Caki2 (cell line): ENCODE data around the gene PPP1R9A. TPM values are rescaled to one million over a fixed set of nuclear protein-coding genes. Genes with fewer than 3 reads are reported as not detected.
A peak's percentile ranks its signal among the peaks of the same experiment; 100 is the strongest.

Source experiments
- DNase-seq: peaks from one replicate; pipeline ENCODE4 v3.0.0-alpha.2; 2015; ENCODE audit warnings: low read depth
- in situ Hi-C: cut with HindIII; loops from 2 replicates; pipeline ENCODE4 v1.10.0; 2016; ENCODE audit warnings: low sequenced_read_pairs, low pct_unique_long_range_greater_than_20kb, mixed read lengths
- total RNA-seq: library from RNA; depleted of rRNA; stranded (reverse); fragments of >200 nt; shearing (Covaris generic); gene quantifications from 2 replicates; pipeline ENCODE4 v1.2.3, GENCODE V29; 2014; ENCODE audit warnings: low replicate concordance

PPP1R9A gene
- total RNA-seq, 1 experiment from 2014 or later: 10.8 TPM

- in situ Hi-C loops: no loop called here
- DNase-seq: no peak
Observed at GRCh38 chr7:95312561-95312960, 405.2 kb downstream of the PPP1R9A start.

GRCh38 chr7:95316588-95316987 lies 409.2 kb downstream of the PPP1R9A start:
- in situ Hi-C loops: no loop called here
- DNase-seq: no peak

GRCh38 chr7:95317546-95317945 lies 410.2 kb downstream of the PPP1R9A start:
- no peak for DNase-seq
- in situ Hi-C loops: no loop called here

GRCh38 chr7:95317966-95318365 lies 410.6 kb downstream of the PPP1R9A start:
- in situ Hi-C loops: no loop called here

GRCh38 chr7:95318501-95319100 lies 411.2 kb downstream of the PPP1R9A start:
- no peak for DNase-seq
- in situ Hi-C loops: no loop called here

More at GRCh38 chr7:95317966-95318365, 410.6 kb downstream of the PPP1R9A start:
- DNase-seq: no peak

GRCh38 chr7:95319570-95319969 lies 412.2 kb downstream of the PPP1R9A start:
- no peak for DNase-seq
- in situ Hi-C loops: no loop called here

GRCh38 chr7:95320651-95321050 lies 413.3 kb downstream of the PPP1R9A start:
- DNase-seq: no peak
- in situ Hi-C loops: no loop called here

GRCh38 chr7:95321720-95322119 lies 414.3 kb downstream of the PPP1R9A start:
- in situ Hi-C loops: no loop called here
- DNase-seq: no peak

- in situ Hi-C loops: no loop called here
- DNase-seq: no peak
Observed at GRCh38 chr7:95322396-95322795, 415.0 kb downstream of the PPP1R9A start.

GRCh38 chr7:95322854-95323253 lies 415.5 kb downstream of the PPP1R9A start:
- in situ Hi-C loops: no loop called here
- DNase-seq: no peak

- no peak for DNase-seq
Observed at GRCh38 chr7:95323410-95324129, 416.2 kb downstream of the PPP1R9A start.

GRCh38 chr7:95324431-95324830 lies 417.0 kb downstream of the PPP1R9A start, which contains the start of gene PON1:
Gene PON1, minus strand, starts transcription at chr7:95324532. Its CDS starts 57 bp downstream, at chr7:95324475.
- DNase-seq: no peak
- in situ Hi-C loops: no loop called here

More at GRCh38 chr7:95323410-95324129, 416.2 kb downstream of the PPP1R9A start:
- in situ Hi-C loops: no loop called here

- in situ Hi-C loops: no loop called here
- DNase-seq: no peak
Observed at GRCh38 chr7:95327356-95327755, 420.0 kb downstream of the PPP1R9A start.

- in situ Hi-C loops: no loop called here
Observed at GRCh38 chr7:95330204-95330960, 423.0 kb downstream of the PPP1R9A start.

GRCh38 chr7:95330961-95331337 lies 423.6 kb downstream of the PPP1R9A start:
- DNase-seq: no peak
- in situ Hi-C loops: no loop called here

More at GRCh38 chr7:95330204-95330960, 423.0 kb downstream of the PPP1R9A start:
- no peak for DNase-seq

- in situ Hi-C loops: no loop called here
- no peak for DNase-seq
Observed at GRCh38 chr7:95334447-95334846, 427.1 kb downstream of the PPP1R9A start.

GRCh38 chr7:95335093-95335492 lies 427.7 kb downstream of the PPP1R9A start:
- DNase-seq: peak; percentile 5
- in situ Hi-C loops: no loop called here

GRCh38 chr7:95338832-95339231 lies 431.4 kb downstream of the PPP1R9A start:
- DNase-seq: no peak
- in situ Hi-C loops: no loop called here

- in situ Hi-C loops: no loop called here
- no peak for DNase-seq
Observed at GRCh38 chr7:95340491-95340890, 433.1 kb downstream of the PPP1R9A start.
